HG03066 (cell line): ENCODE results near the gene CWH43.
"Not testable (repeated sequence)": the region's sequence is repeated elsewhere in the genome, so short reads cannot be mapped to it uniquely, and the experiment has no call there.

Source experiments
- ATAC-seq: cut with Tn5 transposase; IDR thresholded peaks from one replicate; pipeline ENCODE4 v1.9.1; 2021; ENCODE audit warnings: low read depth; ENCODE audit not compliant: unreplicated experiment

Gene CWH43

DNA sequence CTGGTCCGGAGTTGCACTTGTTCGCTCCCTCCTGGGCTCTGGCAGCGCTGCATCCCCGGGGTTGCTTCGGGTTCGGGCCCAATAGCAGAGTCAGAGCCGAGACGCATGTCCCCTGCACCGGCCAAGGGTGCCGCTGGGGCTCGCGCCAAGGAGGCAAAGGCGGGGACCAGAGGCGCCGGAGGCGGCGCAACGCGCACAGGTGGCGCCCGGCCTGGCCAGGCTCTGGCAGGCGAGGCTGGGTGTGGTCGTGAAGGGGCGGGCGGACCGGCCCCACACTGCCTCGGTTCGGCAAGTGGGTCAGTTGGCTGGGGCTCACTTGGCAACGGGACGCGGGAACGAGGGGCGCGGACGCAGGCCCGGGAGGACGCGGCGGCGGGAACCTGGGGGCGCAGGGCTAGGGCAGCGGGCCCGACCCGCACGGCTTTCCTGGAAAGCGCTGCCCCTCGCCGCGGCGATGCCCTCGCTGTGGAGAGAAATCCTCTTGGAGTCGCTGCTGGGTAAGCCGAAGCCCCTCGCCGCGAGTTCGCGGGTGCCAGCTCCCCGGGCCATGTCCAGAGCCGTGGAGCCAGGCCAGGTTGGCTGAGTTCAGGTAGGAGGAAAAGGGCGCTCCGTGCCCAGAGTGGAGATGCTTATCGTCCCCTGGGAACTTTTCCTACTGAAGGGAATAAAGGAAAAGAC, at the start of gene CWH43:
Gene CWH43, plus strand, starts transcription at position 300 of the 678 bp plus-strand sequence. Its CDS starts 155 bp downstream, at position 455.
- no peak for ATAC-seq

DNA sequence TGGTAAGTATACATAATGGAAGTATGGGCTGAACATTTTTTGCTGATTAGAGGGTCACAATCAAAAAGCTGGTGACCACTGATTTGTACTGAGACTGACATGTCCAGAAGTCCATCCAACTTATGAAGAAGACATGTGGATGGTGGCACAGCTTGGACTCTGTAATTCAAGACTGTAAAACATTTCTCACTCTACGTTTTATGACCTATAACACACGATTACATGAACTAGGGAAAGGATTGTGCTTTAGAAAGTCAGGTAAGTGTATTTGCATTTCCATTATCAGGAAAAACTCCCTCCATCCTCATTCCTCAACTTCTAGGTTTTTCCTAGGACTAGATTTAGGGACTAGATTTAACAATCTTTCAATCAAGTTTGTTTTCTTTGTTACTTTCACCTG, 49.0 kb upstream of the CWH43 start:
- ATAC-seq = no peak

DNA sequence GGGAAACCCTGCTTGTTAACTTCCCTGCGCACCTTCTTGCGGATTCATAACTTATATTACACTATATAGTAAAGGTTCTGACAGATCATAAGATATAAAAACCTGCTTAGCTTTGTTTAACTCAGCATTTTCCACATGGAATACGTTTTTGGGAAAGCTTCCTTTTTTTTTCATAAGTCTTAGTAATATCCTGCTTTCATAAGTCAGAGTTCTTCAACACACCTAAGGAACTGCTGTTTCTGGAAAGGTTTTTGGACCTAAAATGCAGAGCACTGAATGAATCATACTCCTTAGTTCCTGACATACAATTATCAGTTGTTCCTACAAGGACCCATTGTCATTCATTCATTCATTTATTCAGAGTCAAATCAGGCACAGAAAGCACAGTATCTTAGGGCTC, 47.2 kb upstream of the CWH43 start:
- no peak for ATAC-seq

DNA sequence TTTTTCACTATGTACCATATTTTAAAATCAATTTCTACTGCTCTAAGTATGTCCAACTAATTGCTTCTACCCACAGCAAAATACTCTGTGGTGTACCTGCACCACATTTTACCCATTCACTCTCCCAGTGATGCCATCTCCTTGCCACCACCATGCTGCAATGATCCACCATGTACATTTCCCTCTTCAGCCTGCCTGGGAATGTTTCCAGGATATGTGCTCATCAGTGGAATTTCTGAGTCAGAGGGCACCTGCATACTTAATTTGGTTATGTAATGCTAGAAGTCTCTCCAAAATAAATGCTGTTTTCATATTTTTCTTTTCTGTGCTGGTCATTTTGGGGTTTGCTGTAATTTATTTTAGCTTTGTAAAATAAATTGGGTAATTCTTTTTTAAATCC, 46.3 kb upstream of the CWH43 start:
- ATAC-seq = no peak

DNA sequence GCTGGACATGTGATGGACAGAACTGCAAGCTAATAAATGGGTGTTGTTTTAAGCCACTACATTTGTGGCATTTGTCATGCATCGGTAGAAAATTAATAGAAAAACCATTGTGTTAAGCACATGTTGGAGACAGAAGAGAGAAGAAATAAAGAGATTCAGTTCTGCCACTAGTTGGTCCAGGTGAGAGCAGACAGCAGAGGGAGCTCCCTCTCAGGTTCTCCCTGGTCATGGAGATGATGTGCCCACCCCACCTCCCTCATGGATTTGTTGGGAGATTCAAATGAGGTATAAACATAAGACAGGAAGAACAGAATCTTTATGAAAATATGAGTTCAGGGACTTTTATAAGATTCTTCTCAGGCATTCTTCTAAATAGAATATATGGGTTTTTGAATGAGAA, 42.7 kb upstream of the CWH43 start:
- ATAC-seq = no peak

DNA sequence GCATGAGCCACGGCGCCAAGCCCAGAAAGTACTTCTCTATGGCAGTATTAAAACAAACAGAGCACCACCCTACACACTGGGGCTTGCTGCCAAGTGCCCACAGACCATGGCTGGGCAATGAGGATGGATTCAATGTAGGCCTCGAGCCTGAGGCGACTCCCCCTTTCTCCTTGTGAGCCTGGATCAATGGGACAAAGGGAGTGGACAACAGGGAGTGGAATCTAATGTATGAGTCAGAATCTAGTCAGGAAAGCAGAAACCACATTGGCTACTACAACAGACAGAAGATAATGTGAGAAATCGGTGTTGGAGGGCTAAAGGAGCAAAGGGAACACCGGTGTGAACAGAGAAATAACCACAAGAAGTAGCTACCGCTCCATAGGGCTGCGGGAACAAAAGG, 41.8 kb upstream of the CWH43 start:
- ATAC-seq = no peak

DNA sequence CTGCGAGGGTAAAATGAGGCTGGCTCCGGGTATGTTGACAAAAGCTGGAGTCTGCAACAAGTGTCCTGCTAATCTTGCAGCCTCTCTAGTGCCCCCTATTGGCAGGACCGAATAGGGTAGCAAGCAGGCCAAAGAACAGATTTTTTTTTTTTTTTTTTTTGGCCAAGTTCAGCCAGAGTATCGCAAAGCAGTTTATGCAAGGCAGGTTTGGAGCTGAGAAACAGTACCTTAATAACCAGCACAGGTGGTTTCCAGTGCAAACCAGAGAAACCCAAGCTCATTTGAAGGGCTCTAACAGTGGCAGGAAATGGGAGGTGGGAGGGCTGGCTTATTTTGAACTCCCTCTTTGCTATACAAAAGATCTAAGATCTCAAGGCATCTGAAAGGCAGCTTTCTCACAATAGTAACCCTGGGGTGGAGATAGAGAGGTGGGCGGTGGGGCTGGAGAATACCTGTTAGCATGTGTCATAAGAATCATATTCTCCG, 41.3 kb upstream of the CWH43 start:
- ATAC-seq = no peak

DNA sequence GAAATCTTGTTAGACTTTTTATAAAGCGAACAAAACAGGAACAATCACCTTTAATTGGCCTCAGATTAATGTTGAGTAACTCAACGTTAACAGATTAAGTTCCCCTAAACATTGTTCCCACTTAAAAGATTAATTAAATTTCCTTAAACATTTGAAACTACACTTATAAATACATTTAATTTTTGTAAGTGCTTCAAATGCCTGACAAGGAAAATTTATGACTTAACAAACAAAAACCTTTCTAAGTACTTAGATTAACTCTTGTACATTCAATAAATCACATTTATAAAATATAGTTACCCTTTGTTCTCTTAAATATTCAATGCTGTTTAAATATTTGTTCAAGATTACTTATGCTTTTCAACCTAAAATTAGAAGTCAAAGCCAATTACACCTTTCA, 40.1 kb upstream of the CWH43 start:
- ATAC-seq = no peak

DNA sequence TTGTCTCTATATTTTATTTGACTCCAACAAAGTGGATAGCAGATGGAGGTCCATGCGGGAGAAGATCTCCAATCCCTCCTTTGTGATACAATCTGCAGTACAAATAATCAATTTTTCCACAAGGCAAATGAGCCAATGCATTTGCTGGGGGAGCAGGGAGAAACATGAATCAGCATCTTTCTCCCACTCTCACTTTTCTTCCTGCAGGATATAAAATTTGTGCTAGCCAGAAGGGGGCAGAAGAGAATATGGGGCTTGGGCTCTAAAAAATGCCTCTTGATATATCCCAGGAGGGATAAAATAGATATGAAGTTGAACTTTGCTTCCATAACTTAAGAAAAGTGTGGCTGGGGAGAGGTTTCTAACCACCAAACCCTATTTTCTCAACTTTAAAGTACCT, 38.3 kb upstream of the CWH43 start:
- ATAC-seq = no peak

DNA sequence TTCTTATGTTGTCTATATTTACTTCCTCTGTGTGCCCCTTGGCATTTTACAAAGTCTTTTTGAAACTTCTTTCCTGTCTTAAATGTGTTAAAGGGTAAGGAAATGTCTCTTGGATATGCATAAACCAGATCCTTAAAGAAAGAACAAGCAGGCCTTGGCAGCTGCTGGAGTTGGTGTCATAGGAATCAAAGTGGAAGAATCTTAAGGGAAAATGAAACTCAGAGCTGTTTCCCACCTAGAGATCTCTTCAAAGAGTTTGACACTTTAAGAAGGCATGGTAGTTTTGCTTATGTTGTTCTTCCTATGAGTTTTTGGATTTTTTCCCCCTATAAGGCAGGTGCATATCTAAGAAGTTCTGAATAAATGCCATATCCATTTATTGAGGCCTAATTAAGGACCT, 37.0 kb upstream of the CWH43 start:
- no peak for ATAC-seq

DNA sequence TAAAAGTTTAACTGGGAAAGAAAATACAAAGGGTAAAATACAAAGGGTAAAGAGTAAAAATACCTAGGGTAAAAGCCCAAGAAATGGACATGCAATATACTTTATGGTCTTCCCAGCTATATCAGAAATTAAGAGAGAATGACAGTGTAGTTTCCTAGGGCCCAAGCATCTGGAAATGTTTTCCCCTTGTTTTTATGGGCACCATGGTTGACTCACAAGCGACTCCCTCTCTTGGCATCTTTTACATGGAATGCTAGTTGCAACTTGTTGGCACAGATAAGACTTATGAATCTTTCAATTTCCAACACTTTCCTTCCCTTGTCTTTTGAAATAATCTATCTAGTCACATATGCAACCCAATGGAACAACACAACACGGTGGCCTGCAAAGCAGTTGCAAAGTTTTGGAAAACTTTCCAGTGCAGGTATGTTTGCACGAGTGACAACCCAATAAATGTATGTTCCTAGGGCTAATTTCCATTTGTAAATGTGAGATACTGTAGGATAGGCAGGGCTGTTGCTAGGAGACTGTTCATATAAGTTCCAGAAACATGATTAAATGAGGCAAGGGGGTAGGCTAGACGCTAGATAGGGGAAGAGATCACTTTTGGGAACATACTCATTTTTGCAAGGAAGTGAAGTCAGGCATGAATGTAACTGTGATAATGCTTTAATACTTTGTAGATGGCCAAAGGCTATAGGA, 36.4 kb upstream of the CWH43 start:
- ATAC-seq = no peak

DNA sequence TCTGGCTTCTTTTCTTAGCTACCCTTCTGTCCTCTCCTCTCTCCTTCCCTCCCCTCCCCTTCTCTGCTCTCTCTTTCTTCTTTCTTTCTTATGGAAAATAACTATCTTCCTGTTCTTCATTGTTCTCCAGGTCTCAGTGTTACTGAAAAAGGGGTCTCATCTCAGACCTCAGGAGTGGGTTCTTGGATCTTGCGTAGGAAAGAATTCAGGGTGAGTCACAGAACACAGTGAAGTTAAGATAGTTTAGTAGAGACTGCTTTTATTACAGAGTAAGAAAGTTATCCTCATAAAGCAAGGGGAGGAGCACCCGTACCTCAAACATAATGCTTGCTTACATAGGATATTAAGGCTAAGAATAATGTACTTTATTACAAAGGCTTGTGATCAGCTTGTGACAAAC, 31.8 kb upstream of the CWH43 start:
- ATAC-seq = no peak

DNA sequence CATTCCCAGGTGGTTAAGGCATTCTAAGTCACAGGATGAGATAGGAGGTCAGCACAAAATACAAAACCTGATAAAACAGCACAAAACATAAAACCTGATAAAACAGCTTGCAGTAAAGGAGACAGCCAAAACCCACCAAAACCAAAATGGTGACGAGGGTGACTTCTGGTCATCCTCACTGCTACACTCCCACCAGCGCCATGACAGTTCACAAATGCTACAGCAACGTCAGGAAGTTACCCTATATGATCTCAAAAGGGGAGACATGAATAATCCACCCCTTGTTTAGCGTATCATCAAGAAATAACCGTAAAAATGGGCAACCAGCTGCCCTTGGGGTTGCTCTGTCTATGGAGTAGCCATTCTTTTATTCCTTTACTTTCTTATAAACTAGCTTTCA, 28.7 kb upstream of the CWH43 start:
- not testable (repeated sequence) for ATAC-seq

DNA sequence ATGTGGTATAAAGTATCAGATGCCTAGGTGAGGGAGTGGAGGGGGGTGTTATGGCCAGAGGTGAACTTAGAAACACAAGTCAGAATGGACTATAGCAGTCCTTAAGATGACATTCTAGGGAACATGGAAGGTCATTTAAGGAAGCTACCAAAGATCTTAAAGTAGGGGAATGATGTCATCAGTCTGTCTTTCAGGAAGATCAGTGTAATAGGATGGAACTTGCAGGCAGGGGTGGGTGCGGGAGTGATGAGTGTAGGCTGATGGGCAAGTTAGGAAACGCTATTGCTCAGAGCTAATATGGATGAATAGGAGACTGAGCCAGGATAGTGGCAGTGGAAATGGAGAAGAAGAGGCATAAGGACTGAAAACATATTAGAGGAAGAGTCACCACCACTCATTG, 27.5 kb upstream of the CWH43 start:
- no peak for ATAC-seq

DNA sequence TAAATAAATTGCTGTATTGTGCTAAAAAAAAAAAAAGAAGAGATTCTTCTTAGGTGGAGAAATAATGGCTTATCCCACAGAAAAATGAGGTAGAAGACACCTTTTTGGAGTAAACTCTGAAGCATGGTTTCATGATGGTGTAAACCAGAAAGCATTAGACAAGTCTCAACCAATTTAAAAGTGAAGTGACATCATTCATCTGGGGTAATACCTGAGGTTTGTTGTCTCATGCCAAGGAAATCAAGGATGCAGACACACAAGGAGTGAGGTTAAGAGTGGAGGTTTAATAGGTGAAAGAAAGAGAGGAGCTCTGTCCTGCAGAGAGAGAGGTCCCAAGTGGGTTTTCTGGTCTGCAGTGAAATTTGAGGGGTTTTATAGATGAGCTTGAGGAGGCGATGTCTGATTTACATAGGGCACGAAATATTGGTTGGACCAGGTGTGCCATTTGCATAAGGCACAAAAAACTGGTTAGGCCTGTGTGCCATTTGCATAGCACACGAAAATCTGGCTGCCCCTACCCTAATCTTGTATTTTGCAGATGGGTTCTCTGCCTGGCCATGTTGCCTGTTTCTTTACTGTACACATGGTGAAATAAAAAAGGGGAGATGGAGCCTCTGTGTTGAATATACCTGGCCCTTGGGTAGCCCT, 25.0 kb upstream of the CWH43 start:
- no peak for ATAC-seq

DNA sequence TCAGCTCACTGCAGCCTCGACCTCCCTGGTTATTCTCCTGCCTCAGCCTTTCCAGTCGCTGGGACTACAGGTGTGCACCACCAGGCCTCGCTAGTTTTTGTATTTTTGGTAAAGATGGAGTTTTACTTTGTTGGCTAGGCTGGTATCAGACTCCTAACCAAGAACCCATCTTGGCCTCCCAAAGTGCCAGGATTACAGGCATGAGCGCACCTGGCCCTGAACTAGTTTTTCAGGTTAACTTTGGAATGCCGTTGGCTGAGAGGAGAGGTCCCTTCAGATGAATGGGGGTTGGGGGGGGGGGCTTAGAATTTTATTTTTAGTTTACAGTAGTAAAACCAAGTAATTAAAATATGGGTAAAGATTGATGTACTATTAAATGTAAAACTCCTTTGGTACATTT, 23.4 kb upstream of the CWH43 start:
- no peak for ATAC-seq

DNA sequence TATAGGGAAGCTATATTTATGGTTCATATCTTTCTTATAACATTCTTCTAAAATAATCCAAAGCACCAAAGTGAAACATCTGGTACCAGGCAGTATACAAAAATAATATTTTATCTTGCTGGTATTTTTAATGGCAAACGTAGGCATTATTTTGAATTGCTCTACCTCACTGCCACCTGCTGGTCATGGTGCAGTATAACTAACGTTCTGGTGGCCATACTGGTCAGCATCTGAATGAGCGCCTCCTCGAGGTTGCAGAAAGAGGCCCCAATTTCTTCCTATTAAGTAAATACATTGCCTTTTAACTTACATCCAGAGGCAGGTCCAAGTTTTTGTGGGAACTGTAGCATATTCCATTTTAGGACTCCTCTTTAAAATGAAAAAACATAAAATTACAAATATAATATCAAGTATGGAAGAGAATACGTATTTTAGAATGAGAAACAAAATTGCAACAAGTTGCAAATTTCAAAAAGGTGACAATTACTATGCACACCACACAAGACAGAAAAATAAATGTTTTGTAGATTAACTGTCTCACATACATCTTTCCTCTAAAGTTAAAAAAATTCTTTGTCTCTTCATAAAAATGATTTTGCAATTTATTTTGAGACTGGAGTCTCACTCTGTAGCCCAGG, 22.9 kb upstream of the CWH43 start:
- no peak for ATAC-seq

DNA sequence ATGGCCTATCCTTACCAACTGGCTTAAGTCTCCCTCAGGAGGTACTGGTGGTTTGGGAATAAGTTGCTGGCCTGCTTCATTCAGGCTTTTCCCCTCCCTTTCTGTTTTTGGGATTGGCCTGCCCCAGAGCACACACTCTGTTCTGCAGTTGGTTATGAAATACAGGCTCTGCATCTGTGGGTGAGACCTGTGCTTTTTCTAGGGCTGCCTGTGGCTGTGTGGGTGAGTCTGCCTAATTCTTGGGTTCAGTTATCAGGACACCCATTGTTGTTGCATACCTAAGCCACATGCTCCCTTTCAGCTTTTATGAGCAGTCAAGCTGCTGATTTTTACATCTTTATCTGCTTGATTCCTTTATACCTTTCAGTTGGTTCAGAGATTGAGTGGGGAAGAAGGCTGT, 19.0 kb upstream of the CWH43 start:
- no peak for ATAC-seq

DNA sequence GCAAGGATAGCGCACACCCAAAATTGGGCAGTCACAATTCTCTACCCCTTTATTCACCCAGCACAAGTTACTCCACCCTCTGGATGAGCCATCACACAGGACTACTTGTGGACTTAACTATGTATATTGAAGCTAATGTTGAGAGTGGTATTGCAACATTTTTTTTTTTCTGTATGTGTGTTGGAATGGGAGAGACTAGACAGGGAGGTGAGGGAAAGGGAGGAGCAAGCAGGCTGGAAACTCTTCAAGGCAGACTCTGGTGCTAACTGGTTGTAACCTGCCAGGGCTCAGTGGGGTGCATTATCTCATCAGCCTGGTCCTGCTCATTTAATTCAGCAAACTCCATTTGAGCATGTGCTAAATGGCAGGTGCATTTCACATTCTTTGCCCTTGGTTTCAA, 18.4 kb upstream of the CWH43 start:
- ATAC-seq = no peak

DNA sequence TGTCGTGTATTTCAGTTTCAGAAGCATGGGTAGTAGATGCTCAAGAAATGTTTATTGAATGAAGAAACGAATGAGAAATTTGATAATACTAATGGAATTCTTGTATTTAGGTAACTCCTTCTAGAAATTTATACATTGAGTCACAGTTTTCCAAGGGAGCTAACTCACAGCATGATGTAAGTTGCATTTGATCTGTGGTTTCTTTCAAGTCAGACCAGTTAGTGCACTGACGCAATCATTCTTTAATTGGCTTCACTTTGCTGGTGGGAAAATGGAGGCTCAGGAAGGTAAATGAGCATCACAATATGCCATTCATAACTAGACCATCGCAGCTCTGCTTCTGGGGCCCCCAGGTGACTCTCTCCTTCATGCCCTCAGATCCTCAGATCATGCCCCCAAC, 17.3 kb upstream of the CWH43 start:
- no peak for ATAC-seq

DNA sequence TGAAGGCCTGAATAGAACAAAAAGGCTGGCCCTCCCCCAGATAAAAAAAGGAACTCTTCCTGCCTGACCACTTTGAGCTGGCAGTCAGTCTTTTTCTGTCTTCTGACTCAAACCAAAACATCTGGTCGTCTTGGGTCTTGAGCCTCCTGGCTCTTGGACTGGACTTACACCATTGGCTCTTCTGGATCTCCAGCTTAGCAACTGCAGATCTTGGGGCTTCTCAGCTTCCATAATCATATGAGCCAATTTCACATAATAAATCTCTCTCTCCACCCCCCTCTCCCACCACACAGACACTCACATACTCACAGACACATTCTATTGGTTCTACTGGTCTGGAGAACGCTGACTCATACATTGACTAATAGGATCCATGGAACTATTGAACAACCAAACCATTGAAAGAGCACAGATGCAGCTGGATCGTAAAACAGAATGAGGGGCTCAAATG, 15.6 kb upstream of the CWH43 start:
- ATAC-seq = no peak
